HepG2 (cell line): ENCODE results near the gene FCHO2. TPM values are rescaled to one million over a fixed set of nuclear protein-coding genes. Genes with fewer than 3 reads are reported as not detected.

Source experiments
- HMGA1 ChIP-seq: sonication (generic); formaldehyde crosslinking; conservative IDR thresholded peaks from 2 replicates; pipeline ENCODE4 v1.4.0; 2020; ENCODE audit warnings: missing genetic modification reagents
- ZFX ChIP-seq: sonication (generic); formaldehyde crosslinking; IDR thresholded peaks from 2 replicates; pipeline ENCODE4 v1.4.0; 2020; ENCODE audit warnings: mild to moderate bottlenecking, low read depth, missing genetic modification reagents, moderate library complexity
- polyA plus RNA-seq, 8 experiments: library from polyadenylated mRNA; depleted of rRNA in 3 of 8; stranded (reverse) in 7 of 8; unstranded in 1 of 8; fragments of >200 nt; fragmentation: Illumina TruSeq in 4 of 8; extraction: Trizol in 4 of 8; gene quantifications; 2 replicates each; pipeline versions ENCODE4 v1.2.1 to v1.2.3, GENCODE V29; 2011 to 2016; ENCODE audit warnings: low read depth in 4 of 8, missing spikeins in 1 of 8, mixed read lengths in 1 of 8; ENCODE audit not compliant: insufficient read depth in 1 of 8
- total RNA-seq, 5 experiments: library from RNA; depleted of rRNA; stranded (reverse); fragments of >200 nt; fragmentation: Illumina TruSeq; extraction: Trizol; gene quantifications; 2 replicates each; pipeline ENCODE4 v1.2.3, GENCODE V29; 2016; ENCODE audit warnings: low read depth in 1 of 5
- TF ChIP-seq, protein P1 (sequence below): sonication (generic); formaldehyde crosslinking; IDR thresholded peaks from 2 replicates; pipeline ENCODE4 v1.4.0; 2020; ENCODE audit warnings: missing genetic modification reagents, mild to moderate bottlenecking, borderline replicate concordance
- TF ChIP-seq, protein P2 (sequence below): sonication (generic); formaldehyde crosslinking; IDR thresholded peaks from 2 replicates; pipeline ENCODE4 v1.5.0; 2020; ENCODE audit warnings: mild to moderate bottlenecking, missing genetic modification reagents
- TF ChIP-seq, protein P3 (sequence below): sonication (generic); formaldehyde crosslinking; IDR thresholded peaks from 2 replicates; pipeline ENCODE4 v1.4.0; 2020; ENCODE audit warnings: missing genetic modification reagents, mild to moderate bottlenecking, borderline replicate concordance
- TF ChIP-seq, protein P4 (sequence below): sonication (generic); formaldehyde crosslinking; IDR thresholded peaks from 2 replicates; pipeline ENCODE4 v1.5.0; 2020; ENCODE audit warnings: missing genetic modification reagents

The FCHO2 gene
- total and polyA plus RNA-seq, 2 of the 13 experiments (the other 11 are each of a cell fraction or from before 2014, with no cell fraction given), result 11.6 to 17.3 TPM

DNA sequence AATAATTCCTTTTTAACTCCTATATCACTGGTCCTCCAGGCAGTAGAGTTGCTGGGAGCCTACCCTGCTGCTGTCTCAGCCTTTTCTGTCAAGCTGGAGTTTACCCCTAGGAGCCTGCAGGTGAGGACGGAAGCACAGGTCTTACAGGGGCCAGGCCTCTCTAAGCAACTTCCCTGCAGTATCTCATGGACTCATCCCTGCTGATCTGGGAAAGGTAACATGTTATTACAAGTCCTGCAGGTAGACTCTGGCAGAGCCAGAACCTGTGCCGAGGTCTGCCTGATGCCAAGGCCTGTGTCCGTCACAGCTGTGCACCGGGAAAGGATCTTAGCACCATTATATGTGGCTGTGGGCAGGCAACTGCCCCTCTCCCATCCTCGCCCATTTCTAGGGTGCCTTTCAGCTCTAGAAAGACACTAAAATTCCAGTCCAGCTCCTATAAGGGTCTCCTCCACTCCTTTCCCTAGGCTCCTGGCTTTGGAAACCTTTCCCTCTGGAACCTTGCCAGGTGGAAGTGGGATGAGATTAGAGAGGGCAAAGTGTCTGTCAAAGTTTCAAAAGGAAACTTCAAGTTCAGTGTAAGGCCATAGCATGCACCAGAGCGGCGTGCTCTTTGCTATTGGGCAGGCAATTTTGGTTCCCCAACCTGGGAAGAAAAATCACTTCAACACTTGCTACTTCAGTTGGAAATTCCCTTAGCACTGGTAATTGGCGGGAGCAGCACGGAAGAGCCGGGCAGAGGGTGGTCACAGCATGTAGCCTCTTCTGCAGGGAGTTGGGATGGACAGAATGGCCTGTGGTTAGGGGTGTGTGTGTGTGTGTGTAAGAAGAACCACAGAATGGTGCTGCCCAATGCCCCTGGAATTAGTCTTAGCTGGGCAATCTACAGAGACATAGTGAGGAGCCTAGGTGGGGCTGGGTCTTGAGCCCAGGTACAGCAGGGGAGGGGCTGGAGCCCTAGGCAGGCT lies 182.0 kb downstream of the FCHO2 start (continued):
- TF ChIP-seq, protein P1, sequence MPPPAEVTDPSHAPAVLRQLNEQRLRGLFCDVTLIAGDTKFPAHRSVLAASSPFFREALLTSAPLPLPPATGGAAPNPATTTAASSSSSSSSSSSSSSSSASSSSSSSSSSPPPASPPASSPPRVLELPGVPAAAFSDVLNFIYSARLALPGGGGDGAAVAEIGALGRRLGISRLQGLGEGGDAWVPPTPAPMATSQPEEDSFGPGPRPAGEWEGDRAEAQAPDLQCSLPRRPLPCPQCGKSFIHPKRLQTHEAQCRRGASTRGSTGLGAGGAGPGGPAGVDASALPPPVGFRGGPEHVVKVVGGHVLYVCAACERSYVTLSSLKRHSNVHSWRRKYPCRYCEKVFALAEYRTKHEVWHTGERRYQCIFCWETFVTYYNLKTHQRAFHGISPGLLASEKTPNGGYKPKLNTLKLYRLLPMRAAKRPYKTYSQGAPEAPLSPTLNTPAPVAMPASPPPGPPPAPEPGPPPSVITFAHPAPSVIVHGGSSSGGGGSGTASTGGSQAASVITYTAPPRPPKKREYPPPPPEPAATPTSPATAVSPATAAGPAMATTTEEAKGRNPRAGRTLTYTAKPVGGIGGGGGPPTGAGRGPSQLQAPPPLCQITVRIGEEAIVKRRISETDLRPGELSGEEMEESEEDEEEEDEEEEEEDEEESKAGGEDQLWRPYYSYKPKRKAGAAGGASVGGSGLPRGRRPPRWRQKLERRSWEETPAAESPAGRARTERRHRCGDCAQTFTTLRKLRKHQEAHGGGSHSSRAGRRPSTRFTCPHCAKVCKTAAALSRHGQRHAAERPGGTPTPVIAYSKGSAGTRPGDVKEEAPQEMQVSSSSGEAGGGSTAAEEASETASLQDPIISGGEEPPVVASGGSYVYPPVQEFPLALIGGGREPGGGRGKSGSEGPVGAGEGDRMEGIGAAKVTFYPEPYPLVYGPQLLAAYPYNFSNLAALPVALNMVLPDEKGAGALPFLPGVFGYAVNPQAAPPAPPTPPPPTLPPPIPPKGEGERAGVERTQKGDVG, result no peak
- TF ChIP-seq ZFX (no peak), HMGA1 (CRISPR knock-in tag) (no peak)
- TF ChIP-seq, protein P2, sequence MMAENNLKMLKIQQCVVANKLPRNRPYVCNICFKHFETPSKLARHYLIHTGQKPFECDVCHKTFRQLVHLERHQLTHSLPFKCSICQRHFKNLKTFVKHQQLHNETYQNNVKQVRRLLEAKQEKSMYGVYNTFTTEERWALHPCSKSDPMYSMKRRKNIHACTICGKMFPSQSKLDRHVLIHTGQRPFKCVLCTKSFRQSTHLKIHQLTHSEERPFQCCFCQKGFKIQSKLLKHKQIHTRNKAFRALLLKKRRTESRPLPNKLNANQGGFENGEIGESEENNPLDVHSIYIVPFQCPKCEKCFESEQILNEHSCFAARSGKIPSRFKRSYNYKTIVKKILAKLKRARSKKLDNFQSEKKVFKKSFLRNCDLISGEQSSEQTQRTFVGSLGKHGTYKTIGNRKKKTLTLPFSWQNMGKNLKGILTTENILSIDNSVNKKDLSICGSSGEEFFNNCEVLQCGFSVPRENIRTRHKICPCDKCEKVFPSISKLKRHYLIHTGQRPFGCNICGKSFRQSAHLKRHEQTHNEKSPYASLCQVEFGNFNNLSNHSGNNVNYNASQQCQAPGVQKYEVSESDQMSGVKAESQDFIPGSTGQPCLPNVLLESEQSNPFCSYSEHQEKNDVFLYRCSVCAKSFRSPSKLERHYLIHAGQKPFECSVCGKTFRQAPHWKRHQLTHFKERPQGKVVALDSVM (CRISPR knock-in tag), result no peak
- TF ChIP-seq, protein P3, sequence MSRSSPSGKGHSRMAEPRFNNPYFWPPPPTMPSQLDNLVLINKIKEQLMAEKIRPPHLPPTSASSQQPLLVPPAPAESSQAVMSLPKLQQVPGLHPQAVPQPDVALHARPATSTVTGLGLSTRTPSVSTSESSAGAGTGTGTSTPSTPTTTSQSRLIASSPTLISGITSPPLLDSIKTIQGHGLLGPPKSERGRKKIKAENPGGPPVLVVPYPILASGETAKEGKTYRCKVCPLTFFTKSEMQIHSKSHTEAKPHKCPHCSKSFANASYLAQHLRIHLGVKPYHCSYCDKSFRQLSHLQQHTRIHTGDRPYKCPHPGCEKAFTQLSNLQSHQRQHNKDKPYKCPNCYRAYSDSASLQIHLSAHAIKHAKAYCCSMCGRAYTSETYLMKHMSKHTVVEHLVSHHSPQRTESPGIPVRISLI (CRISPR knock-in tag), result no peak
- TF ChIP-seq, protein P4, sequence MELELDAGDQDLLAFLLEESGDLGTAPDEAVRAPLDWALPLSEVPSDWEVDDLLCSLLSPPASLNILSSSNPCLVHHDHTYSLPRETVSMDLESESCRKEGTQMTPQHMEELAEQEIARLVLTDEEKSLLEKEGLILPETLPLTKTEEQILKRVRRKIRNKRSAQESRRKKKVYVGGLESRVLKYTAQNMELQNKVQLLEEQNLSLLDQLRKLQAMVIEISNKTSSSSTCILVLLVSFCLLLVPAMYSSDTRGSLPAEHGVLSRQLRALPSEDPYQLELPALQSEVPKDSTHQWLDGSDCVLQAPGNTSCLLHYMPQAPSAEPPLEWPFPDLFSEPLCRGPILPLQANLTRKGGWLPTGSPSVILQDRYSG (CRISPR knock-in tag), result no peak
